SK-N-MC (cell line): ENCODE data around the gene PCTP.

Experiments
- EZH2 ChIP-seq: fragments of 200-600 bp; sonication (generic); IDR thresholded peaks from one replicate; pipeline ENCODE4 v1.6.1; 2017; ENCODE audit warnings: antibody characterized with exemption
- POLR2AphosphoS5 ChIP-seq: IDR thresholded peaks from 2 replicates; pipeline ENCODE4 v1.6.1; 2012; ENCODE audit warnings: mild to moderate bottlenecking, low read depth, low read length, borderline replicate concordance

GRCh38 chr17:55730380-55730779, 20.5 kb upstream of the PCTP start:
- no peak for TF ChIP-seq EZH2
- TF ChIP-seq POLR2AphosphoS5 = no peak
